8988T (cell line): ENCODE data around the gene ATP5F1E.
"Not testable (repeated sequence)": the region's sequence is repeated elsewhere in the genome, so short reads cannot be mapped to it uniquely, and the experiment has no call there.

Source experiments
- DNase-seq: peaks from one replicate; pipeline ENCODE4 v3.0.0; 2011

ATP5F1E gene

GRCh38 chr20:59018817-59019216 is 13.3 kb downstream of the ATP5F1E start:
- no peak for DNase-seq

DNA sequence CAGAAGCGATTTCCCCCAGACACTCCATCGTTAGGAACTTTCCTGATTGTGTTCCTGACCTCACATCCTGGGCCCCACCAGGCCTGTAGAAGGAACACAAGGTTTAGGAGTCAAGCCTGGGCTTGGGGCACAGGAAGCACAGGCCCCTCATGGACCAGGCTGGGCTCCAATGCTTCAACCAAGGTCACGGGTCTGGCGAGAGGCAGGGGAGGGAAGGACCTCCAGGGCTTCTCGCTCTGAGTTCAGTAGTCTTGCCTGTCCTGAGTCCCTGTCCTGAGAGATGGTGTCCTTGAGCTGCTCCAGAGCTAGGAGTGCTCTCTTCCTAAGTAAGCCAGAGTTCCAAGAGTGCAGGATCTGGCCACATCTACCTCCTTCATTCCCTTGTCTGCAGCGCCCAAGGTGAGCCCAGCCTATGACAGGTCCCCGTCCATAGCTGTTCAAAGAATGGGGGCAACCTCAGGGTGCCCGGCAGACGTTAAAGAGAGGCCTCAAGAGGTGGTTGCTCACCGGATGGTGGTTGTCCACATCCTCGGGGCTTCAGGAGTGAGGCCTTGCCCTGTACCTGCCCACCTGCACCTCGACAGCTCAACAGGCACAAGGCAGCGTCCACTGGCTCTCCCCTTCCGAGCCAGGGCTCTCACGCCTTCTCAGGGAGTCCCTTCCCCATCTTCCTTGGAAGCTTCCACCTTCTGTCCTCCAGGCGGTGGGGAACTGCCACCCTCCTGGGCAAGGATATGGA is 14.5 kb downstream of the ATP5F1E start:
- no peak for DNase-seq

GRCh38 chr20:59016795-59017492 is 15.2 kb downstream of the ATP5F1E start:
- DNase-seq, result no peak

DNA sequence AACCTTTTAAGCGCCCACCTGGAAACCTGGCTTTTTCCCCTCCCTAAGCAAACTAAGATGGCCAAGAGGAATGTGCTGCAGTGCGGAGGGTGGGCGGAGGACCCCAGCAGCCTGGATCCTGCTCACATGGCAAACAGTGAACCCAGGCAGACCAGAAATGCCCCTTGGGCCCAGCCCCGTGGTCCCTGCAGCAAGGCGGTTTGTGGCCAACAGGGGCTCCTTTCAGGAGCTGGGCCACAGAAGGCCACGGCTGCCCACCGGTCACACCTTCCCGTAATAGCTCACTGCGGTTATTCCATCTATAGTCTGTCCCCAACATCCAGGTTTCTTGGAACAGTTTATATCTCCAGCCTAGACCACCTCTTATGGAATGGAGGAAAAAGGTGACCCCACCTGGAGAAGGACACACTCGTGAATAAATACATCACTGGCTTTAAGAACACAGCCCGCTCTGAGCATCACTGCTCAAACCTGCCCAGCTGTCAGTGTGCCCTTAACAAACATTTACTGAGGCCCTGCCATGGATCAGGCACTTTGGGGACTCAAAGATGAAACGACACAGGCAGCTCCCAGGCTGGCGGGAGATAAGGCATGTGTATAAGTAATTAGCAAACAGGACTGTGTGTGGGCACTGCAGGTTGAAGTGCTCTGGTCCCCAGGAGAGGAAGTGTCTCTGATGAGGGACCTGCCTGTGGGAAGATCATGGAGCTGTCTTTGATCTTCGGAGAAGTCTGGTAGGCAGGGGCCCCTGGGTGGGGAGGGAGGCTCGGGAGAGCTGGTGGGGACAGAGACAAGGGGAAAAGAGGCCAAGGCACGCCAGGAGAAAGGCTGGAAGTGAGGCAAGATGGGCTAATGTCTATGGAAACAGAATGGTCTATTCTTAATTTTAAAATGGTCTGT is 16.1 kb downstream of the ATP5F1E start:
- no peak for DNase-seq

DNA sequence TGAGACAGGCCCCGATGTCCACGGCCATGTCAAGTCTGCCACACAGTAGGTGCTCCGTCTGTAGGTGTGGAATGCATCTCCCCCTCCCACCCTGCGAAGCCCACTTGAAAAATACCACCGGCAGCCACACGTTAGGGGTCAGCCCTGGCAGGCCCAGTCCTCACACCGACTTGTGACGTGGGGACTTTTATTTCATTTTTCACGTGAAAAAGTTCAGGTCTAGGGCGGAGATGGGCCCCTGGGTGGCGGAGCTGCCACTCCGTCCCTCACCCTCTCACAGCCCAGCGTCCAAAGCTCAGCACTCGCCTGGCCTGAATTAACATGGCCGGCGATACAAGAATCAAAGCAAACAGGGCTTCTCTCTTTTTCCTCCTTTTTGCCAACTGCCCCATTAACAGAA is 16.7 kb downstream of the ATP5F1E start:
- no peak for DNase-seq

DNA sequence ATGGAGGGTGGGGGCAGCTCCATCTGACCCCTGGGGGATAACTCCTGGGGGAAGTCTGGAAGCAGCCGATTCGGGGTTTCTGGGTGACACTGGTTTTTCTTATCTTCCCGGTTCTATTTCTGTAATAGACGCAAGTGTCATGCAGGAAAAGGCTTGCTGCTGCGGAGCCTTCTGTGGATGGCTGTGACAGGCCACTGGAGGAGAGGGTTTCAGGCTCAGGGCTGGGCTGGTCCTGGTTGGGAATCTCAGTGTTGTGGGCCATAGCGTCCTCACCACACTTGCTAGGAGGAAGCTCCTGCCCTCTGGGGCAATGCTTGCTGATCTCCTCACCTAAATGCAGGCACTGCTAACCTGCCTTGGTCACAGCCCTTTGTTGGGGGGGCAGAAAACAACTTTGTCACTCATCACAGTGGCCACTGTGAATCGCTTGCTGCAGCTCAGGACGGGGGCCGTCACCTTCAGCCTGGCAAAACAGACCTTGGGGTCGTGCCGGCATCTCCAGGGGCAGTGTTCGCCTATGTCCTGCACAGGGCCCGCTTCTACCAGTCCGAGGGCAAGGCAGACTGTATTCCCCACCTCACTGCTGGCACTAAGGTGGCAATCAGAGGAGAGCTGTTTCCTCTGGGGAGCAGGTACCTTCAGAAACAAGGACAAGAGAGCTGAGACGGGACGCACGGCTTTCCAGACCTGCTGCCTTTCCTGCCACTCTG is 17.3 kb downstream of the ATP5F1E start:
- DNase-seq, result no peak

DNA sequence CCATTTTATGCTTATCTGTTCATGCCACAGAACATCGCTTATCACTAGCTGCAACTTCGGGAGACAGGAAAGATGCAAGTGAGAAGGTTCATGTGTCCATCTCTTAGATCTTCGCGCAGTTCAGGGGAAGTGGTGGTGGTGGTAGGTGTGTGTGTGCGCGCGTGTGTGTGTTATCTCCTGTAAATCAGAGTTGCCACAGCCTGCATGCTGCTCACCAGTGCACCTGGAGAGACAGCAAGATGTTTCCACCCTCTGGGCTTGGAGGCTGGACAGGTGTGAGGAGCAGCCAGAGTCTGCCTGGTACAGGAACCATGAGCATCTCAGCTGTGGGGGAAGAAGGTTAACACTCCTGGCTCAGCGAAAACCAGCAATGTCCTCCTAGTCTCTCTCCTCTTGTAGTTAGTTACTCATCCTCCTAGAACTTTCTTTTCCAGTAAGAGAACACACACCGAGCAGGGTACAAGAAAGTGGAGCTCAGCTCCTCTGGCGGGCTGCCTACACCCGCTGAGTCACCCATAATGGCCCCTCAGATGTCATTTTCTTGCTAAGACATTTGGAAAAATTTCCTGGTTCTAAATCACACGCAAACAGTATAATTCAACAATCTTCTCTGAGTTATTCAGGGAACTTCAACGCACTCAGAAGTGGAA is 18.1 kb downstream of the ATP5F1E start:
- no peak for DNase-seq

DNA sequence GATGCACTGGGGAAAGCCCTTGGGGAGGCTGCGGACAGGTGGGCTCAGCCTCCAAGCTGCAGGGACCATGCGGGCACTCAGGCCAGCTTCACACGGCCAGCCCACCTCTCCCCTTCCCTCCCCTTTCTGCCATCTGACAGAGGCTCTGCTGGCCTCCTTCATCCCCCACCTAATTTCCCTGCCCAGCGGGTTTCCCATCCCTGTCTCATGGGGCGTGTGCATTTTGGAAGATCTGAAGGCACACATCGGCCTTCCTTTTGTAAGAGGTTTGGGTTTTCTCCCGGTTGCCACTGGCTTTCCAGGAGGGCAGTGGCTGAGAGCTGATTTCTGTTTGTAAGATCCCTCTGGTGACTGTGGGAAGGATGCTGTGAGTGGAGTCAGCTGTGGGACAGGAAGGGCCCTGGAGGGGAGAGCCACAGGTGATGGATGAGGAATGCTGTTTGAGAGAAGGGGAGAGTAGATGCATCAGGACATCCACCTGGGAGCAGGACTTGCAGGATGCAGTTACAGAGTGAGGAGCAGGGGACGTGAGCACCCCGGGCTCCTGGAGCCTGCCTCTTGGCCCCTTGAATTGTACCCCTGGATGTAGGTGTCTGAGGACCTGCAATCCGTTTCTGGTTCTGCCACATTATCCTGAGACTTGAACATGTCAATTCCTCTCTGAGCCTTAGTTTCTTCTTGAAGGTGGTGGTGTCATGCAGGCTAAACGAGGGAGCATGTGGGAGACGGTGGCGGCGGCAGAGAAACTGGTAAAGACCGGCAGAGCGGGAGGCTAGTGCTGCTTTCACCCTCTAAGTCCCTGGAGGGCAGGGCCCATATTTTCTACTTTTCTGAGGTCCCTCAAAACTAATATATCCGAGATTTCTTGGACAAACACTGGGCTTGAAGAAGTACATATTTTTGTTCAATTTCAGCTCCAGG is 18.8 kb downstream of the ATP5F1E start:
- DNase-seq, result no peak

DNA sequence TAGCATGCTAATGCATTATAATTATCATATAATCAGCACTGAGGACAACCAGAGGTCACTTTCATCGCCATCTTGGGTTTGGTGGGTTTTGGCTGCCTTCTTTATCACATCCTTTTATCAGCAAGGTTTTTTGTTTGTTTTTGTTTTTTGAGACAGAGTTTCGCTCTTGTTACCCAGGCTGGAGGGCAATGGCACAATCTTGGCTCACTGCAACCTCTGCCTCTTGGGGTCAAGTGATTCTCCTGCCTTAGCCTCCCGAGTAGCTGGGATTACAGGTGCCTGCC is 20.3 kb downstream of the ATP5F1E start:
- DNase-seq, result not testable (repeated sequence)

- DNase-seq, result no peak
Observed at GRCh38 chr20:59010995-59011873, 20.9 kb downstream of the ATP5F1E start.

- no peak for DNase-seq
Observed at GRCh38 chr20:59010321-59010994, 21.7 kb downstream of the ATP5F1E start.

GRCh38 chr20:59008715-59009336 is 23.3 kb downstream of the ATP5F1E start:
- DNase-seq, result no peak

- no peak for DNase-seq
Observed at GRCh38 chr20:59007665-59008511, 24.2 kb downstream of the ATP5F1E start.

- DNase-seq, result peak; percentile 95
Observed at GRCh38 chr20:59006864-59007664, 25.1 kb downstream of the ATP5F1E start, which contains the start of gene CTSZ. Gene CTSZ, minus strand, starts transcription at chr20:59007254. Its CDS starts 126 bp downstream, at chr20:59007128.

DNA sequence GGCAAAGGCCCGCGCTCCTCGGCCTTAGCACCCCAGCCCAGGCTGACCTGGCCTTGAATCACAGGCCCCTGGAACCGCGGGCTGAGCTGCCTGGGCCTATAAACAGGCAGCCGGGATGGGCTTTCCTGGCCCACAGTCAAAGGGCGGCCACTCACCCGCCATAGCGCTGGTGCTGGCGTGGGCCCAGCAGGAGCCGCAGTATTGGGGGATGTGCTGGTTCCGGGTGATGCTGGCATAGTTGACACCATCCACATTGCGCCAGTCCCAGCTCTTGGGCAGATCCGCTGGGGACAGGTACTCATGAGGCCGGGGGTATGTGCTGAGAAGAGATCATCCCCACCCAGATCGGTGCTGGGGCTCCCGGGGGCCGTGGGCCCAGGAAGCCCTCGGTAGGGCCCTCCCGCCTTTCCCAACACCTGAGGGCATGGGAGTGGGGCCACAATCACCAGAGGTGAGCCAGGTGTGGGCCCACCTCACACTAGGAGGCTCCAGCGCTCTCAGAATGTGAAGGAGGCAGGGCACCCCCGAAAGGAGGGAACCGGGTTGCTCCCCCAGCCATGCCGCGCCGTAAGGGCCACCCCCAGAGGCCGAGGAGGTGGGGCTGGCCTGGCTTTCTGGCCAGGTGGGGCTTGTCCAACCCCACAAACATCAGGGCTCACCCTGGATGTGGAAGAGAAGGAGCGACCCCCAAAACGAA is 25.8 kb downstream of the ATP5F1E start:
- DNase-seq, result no peak

DNA sequence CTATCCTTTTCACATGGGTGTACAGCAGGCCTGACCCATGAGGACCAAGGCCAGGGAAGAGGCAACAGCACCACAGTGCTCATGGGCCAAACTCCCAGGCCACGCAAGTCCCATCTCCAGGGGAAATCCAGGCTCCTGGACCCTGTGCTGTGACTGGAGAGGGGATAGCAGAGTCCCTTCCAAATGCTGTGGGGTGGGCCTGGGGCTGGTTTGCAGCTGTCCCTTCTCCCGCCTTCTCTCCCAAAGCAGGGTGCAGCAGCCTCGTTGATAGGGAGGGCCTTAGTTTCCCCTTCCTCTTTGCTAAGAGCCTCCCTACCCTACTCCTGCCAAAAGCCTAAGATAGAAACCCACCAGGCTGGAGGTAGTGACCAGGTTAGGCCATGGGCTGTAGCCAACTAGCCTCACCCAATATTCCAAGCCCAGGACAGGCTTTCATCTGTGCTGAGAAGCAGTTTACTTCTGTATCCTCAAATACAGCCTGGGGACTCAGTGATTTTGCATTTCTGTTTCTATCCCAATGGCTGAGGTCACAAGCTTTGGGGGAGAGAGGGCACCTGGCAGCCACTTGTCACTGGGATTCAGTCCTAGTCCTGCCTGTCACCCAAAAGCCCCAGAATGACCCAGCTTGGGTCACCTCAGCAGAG is 26.5 kb downstream of the ATP5F1E start:
- DNase-seq, result no peak
